Measurements from ENCODE around the gene ADAMTS3.

The ADAMTS3 gene

GRCh38 chr4:72568959-72569718 is at the start of gene ADAMTS3:
Gene ADAMTS3, minus strand, starts transcription at chr4:72569221. Its CDS starts 459 bp downstream, at chr4:72568762.
- in situ Hi-C loops (cut with MboI; ENCODE audit: low pct_unique_long_range_greater_than_20kb, low sequenced_read_pairs), result no loop called here
- DNase-seq, result peak; percentile 88

DNA sequence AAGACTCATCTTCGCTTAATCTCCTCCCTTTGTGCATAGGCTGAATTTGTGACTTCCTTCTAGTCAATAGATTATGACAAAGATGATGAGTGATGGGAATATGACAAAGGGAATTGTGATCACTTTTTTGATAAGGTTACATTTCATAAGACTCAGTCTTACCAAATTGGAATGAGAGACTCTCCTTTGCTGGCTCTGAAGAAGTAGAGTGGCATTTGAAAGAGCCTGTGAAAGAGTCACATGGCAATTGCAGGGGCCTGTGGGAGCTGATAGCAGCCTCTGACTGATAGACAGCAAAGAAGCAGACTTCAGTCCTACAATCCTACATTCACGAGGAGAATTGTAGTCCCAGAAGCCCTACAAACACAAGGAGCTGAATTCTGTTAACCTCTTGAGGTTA is 44.9 kb upstream of the ADAMTS3 start:
- in situ Hi-C loops (cut with MboI; ENCODE audit: low pct_unique_long_range_greater_than_20kb, low sequenced_read_pairs), result no loop called here
- no peak for DNase-seq

- in situ Hi-C loops (cut with MboI; ENCODE audit: low pct_unique_long_range_greater_than_20kb, low sequenced_read_pairs), result no loop called here
- DNase-seq, result no peak
Measured at GRCh38 chr4:72606751-72607150, 37.7 kb upstream of the ADAMTS3 start.

DNA sequence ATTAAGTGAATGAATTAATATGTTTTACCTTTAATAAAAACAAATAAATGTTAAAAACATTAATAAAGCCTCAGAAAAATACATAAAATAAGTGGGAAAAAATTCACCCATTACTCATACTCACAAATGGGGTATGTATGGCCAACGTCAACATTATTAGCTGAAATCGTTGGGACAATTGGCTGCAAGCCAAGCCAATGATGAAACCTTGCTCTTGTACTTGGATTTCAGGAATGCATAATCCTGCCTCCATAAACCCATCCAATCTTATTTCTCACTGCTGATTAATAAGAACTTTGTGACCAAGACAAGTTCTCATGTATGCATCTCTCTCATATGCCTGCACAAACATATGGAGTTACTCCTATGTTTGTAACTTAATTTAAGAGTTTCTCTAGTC is 35.3 kb upstream of the ADAMTS3 start:
- DNase-seq, result no peak
- in situ Hi-C loops (cut with MboI; ENCODE audit: low pct_unique_long_range_greater_than_20kb, low sequenced_read_pairs), result no loop called here

GRCh38 chr4:72602396-72603376 is 33.7 kb upstream of the ADAMTS3 start:
- in situ Hi-C loops (cut with MboI; ENCODE audit: low pct_unique_long_range_greater_than_20kb, low sequenced_read_pairs), result no loop called here

GRCh38 chr4:72591547-72592454 is 22.8 kb upstream of the ADAMTS3 start:
- no peak for DNase-seq
- in situ Hi-C loops (cut with MboI; ENCODE audit: low pct_unique_long_range_greater_than_20kb, low sequenced_read_pairs), result no loop called here

More at GRCh38 chr4:72602396-72603376, 33.7 kb upstream of the ADAMTS3 start:
- DNase-seq, result peak; percentile 1

GRCh38 chr4:72587334-72587733 is 18.3 kb upstream of the ADAMTS3 start:
- in situ Hi-C loops (cut with MboI; ENCODE audit: low pct_unique_long_range_greater_than_20kb, low sequenced_read_pairs), result no loop called here
- DNase-seq, result no peak

DNA sequence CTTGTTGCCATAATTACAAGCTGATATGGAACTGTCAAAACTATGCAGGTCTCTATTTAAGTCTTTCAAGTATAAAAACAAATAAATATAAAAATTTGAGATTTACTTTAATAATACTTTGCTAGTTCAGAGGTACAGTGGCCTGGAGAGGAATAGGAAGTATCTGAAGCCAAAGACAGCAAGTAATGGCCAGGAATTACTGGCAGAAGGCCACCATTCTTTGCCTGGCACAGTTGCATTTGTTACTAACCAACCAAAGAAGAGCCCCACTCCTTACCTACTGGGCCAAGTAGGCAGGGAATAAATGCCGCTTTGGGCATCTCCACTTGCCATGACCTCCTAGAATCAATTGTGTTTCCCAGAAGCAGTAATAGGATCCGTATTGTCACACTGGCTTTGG is 13.8 kb upstream of the ADAMTS3 start:
- in situ Hi-C loops (cut with MboI; ENCODE audit: low pct_unique_long_range_greater_than_20kb, low sequenced_read_pairs), result no loop called here
- DNase-seq, result no peak

- in situ Hi-C loops (cut with MboI; ENCODE audit: low pct_unique_long_range_greater_than_20kb, low sequenced_read_pairs), result no loop called here
- no peak for DNase-seq
Measured at GRCh38 chr4:72577211-72577610, 8.2 kb upstream of the ADAMTS3 start.

DNA sequence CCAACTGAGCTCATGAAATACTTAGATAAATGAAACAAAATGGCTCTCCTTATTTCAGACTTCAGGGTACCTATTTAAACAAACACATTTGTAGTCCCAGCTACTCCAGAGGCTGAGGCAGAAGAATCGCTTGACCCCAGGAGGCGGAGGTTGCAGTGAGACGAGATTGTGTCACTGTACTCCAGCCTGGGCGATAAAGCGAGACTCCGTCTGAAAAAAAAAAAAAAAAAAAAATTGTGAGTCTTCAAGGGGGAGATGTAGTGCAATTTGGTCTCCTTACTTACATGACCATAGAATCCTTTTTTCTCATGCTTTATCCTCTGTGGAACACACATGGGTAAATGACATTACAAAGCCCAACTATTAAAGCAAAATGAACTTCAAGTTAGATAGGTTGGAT is 2.3 kb upstream of the ADAMTS3 start:
- in situ Hi-C loops (cut with MboI; ENCODE audit: low pct_unique_long_range_greater_than_20kb, low sequenced_read_pairs), result no loop called here
- DNase-seq, result no peak

- in situ Hi-C loops (cut with MboI; ENCODE audit: low pct_unique_long_range_greater_than_20kb, low sequenced_read_pairs), result no loop called here
- no peak for DNase-seq
Measured at GRCh38 chr4:72569719-72570235, 756 bp upstream of the ADAMTS3 start.

GRCh38 chr4:72567821-72568675 is 973 bp downstream of the ADAMTS3 start:
- DNase-seq, result peak; percentile 92
- in situ Hi-C loops (cut with MboI; ENCODE audit: low pct_unique_long_range_greater_than_20kb, low sequenced_read_pairs), result no loop called here

GRCh38 chr4:72567036-72567435 is 2.0 kb downstream of the ADAMTS3 start:
- in situ Hi-C loops (cut with MboI; ENCODE audit: low pct_unique_long_range_greater_than_20kb, low sequenced_read_pairs), result no loop called here

DNA sequence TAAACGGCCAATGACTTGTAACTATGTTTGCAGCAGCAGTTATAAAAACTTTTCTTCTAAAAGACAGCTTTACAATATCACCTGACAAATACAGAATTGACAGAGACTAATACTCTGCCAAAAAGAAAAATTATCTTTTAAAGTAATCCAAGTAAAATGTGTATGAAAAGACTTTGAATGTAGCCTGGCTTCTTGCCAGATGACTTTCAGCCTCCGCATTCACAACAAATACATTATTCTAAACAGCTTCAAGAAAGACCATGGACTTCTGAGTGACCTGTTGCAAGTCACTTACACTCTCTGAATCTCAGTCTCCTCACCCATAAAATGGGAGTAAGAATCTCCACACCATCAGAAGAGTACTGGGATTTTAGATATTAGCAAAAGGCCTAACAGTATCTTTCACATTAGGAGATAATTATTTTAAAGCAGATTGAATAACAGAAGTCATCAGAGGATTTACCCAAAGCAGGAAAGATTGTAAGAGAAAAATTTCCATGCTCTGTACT is 2.5 kb downstream of the ADAMTS3 start:
- in situ Hi-C loops (cut with MboI; ENCODE audit: low pct_unique_long_range_greater_than_20kb, low sequenced_read_pairs), result no loop called here

More at GRCh38 chr4:72567036-72567435, 2.0 kb downstream of the ADAMTS3 start:
- peak; percentile 60 for DNase-seq

DNA sequence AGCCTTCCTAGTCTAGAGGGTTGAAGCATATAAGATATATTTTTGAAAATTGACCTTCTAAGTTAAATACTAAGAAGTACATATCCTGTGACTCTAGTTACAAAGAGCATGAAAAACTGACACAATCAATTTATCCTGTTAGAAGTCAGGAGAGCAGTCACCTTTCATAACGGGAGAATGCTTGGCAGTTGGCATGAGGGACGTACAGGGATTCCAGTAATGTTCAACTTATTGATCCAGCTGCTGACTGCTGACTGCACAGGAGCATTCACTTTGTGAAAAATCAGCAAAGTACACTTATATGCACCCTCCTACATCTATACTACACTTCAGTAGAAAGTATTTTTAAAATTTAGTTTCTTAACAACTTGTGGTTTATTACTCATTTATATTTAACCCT is 4.2 kb downstream of the ADAMTS3 start:
- DNase-seq, result no peak
- in situ Hi-C loops (cut with MboI; ENCODE audit: low pct_unique_long_range_greater_than_20kb, low sequenced_read_pairs), result no loop called here

More for the DNA sequence above, 2.5 kb downstream of the ADAMTS3 start:
- DNase-seq, result no peak

- in situ Hi-C loops (cut with MboI; ENCODE audit: low pct_unique_long_range_greater_than_20kb, low sequenced_read_pairs), result no loop called here
- no peak for DNase-seq
Measured at GRCh38 chr4:72564184-72564583, 4.8 kb downstream of the ADAMTS3 start.

GRCh38 chr4:72558655-72559054 is 10.4 kb downstream of the ADAMTS3 start:
- no peak for DNase-seq
- in situ Hi-C loops (cut with MboI; ENCODE audit: low pct_unique_long_range_greater_than_20kb, low sequenced_read_pairs), result no loop called here

DNA sequence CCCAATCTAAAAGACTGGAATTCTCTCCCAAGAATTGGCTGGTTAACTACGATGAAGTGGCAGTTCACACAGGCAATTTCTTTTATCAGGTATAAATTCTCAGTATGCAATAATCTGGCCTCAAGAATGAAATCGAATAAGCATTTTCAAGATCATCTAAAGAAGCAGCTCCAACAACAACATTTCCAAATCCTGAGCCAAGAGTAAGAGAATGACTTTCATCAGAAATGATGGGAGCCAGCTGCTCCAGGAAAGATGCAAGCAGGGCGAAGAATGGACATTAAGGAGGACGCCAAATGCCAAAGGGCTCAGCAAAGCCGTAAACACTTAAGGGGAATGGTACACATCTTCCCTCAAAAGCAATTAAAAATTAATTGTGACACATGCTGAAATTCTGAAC is 12.0 kb downstream of the ADAMTS3 start:
- no peak for DNase-seq
- in situ Hi-C loops (cut with MboI; ENCODE audit: low pct_unique_long_range_greater_than_20kb, low sequenced_read_pairs), result no loop called here
